HepG2 (cell line): ENCODE measurements around the gene TAF6. TPM values are rescaled to one million over a fixed set of nuclear protein-coding genes. Genes with fewer than 3 reads are reported as not detected.

Source experiments
- ARID2 ChIP-seq: sonication (generic); formaldehyde crosslinking; IDR thresholded peaks from 2 replicates; pipeline ENCODE4 v1.8.1; 2022; ENCODE audit warnings: mild to moderate bottlenecking, missing genetic modification reagents, borderline replicate concordance
- CBFB ChIP-seq: sonication (generic); formaldehyde crosslinking; IDR thresholded peaks from 2 replicates; pipeline ENCODE4 v1.4.0; 2020; ENCODE audit warnings: missing genetic modification reagents
- IKZF4 ChIP-seq: sonication (generic); formaldehyde crosslinking; IDR thresholded peaks from 2 replicates; pipeline ENCODE4 v1.5.1; 2020; ENCODE audit warnings: borderline replicate concordance, mild to moderate bottlenecking, low read depth, missing genetic modification reagents; ENCODE audit errors: not compliant biosample characterization
- SMYD3 ChIP-seq: sonication (generic); formaldehyde crosslinking; IDR thresholded peaks from 2 replicates; pipeline ENCODE4 v1.8.1; 2023; ENCODE audit warnings: mild to moderate bottlenecking, missing genetic modification reagents
- SRSF9 ChIP-seq: fragments of 200-400 bp; formaldehyde crosslinking; IDR thresholded peaks from 2 replicates; pipeline ENCODE4 v1.6.1; 2018; ENCODE audit warnings: borderline replicate concordance, mild to moderate bottlenecking, low read depth, low read length; ENCODE audit not compliant: insufficient read depth, poor library complexity, severe bottlenecking
- STAG1 ChIP-seq: sonication (generic); formaldehyde crosslinking; IDR thresholded peaks from 2 replicates; pipeline ENCODE4 v1.4.0; 2020; ENCODE audit warnings: missing genetic modification reagents
- TAF15 ChIP-seq: fragments of 200-400 bp; formaldehyde crosslinking; IDR thresholded peaks from one replicate; pipeline ENCODE4 v1.6.1; 2018; ENCODE audit warnings: mild to moderate bottlenecking, low read depth, low read length; ENCODE audit not compliant: poor library complexity, severe bottlenecking
- TBX3 ChIP-seq: fragments of 450-650 bp; IDR thresholded peaks from 2 replicates; pipeline ENCODE4 v1.6.1; 2017; ENCODE audit warnings: antibody characterized with exemption, mild to moderate bottlenecking, inconsistent platforms, borderline replicate concordance
- XBP1 ChIP-seq: sonication (generic); formaldehyde crosslinking; IDR thresholded peaks from 2 replicates; pipeline ENCODE4 v1.5.0; 2020; ENCODE audit warnings: missing genetic modification reagents
- ZNF143 ChIP-seq: sonication (generic); formaldehyde crosslinking; IDR thresholded peaks from 2 replicates; pipeline ENCODE4 v1.4.0; 2020; ENCODE audit warnings: missing genetic modification reagents
- polyA plus RNA-seq, 8 experiments: library from polyadenylated mRNA; depleted of rRNA in 3 of 8; stranded (reverse) in 7 of 8; unstranded in 1 of 8; fragments of >200 nt; fragmentation: Illumina TruSeq in 4 of 8; extraction: Trizol in 4 of 8; gene quantifications; 2 replicates each; pipeline versions ENCODE4 v1.2.1 to v1.2.3, GENCODE V29; 2011 to 2016; ENCODE audit warnings: low read depth in 4 of 8, missing spikeins in 1 of 8, mixed read lengths in 1 of 8; ENCODE audit not compliant: insufficient read depth in 1 of 8
- total RNA-seq, 5 experiments: library from RNA; depleted of rRNA; stranded (reverse); fragments of >200 nt; fragmentation: Illumina TruSeq; extraction: Trizol; gene quantifications; 2 replicates each; pipeline ENCODE4 v1.2.3, GENCODE V29; 2016; ENCODE audit warnings: low read depth in 1 of 5
- TF ChIP-seq, protein P1 (sequence below): sonication (generic); formaldehyde crosslinking; IDR thresholded peaks from 2 replicates; pipeline ENCODE4 v1.5.1; 2020; ENCODE audit warnings: missing genetic modification reagents, mild to moderate bottlenecking, borderline replicate concordance
- TF ChIP-seq, protein P2 (sequence below): sonication (generic); formaldehyde crosslinking; conservative IDR thresholded peaks from 2 replicates; pipeline ENCODE4 v1.4.0; 2020; ENCODE audit warnings: mild to moderate bottlenecking, missing genetic modification reagents, moderate library complexity
- TF ChIP-seq, protein P3 (sequence below): IDR thresholded peaks from 2 replicates; pipeline ENCODE4 v1.6.1; 2012; ENCODE audit warnings: inconsistent platforms
- TF ChIP-seq, protein P4 (sequence below): fragments of 450-650 bp; IDR thresholded peaks from 2 replicates; pipeline ENCODE4 v1.6.1; 2017
- TF ChIP-seq, protein P5 (sequence below): IDR thresholded peaks from 2 replicates; pipeline ENCODE4 v1.6.1; 2016; ENCODE audit warnings: control low read depth
- TF ChIP-seq, protein P6 (sequence below): sonication (generic); formaldehyde crosslinking; IDR thresholded peaks from 2 replicates; pipeline ENCODE4 v1.8.0; 2022; ENCODE audit warnings: missing genetic modification reagents, mild to moderate bottlenecking, inconsistent platforms, borderline replicate concordance

TAF6 gene
- total and polyA plus RNA-seq, 2 of the 13 experiments (the other 11 are each of a cell fraction or from before 2014, with no cell fraction given), result 12.9 to 18.8 TPM

DNA sequence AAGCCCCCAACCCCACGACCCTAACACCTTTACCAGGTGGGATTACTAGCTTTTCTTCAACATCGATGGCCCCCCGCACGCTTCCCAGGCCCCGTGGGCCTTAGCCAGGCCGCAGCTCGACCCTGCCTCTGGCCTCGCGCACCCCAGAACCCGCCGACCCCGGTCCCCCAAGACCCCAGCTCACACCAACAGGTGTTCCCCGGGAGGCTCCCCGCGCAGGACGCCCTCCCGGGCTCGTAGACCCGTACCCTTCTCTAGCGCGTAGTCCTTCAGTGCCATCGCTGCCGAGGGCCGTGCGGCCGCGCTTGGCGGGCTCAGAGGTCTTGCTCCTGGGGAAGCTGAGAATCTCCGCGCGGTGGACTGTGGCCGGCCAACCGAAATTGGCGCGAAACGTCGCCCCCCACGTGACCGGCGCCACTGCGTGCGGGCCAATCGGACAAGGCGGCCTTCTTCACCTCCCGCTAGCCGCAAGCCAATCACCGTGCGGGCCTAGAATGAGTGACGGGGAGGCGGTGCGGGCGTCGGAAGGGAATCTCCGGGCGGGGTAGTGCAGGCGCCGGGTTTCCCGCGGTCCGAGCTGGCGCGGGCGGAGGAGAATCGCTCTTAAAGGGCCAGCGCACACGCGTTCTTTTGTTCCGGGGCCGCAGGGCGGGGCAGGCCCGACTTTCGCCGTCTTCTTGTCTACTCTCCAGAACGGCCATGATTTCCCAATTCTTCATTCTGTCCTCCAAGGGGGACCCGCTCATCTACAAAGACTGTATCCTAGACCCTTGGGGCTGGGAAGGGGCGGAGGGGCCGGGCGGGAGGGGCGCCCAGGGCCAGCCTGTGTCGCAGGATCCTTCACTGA lies 17.9 kb downstream of the TAF6 start, which contains the start of the genes AP4M1 and MCM7 (continued):
- TF ChIP-seq, protein P1, sequence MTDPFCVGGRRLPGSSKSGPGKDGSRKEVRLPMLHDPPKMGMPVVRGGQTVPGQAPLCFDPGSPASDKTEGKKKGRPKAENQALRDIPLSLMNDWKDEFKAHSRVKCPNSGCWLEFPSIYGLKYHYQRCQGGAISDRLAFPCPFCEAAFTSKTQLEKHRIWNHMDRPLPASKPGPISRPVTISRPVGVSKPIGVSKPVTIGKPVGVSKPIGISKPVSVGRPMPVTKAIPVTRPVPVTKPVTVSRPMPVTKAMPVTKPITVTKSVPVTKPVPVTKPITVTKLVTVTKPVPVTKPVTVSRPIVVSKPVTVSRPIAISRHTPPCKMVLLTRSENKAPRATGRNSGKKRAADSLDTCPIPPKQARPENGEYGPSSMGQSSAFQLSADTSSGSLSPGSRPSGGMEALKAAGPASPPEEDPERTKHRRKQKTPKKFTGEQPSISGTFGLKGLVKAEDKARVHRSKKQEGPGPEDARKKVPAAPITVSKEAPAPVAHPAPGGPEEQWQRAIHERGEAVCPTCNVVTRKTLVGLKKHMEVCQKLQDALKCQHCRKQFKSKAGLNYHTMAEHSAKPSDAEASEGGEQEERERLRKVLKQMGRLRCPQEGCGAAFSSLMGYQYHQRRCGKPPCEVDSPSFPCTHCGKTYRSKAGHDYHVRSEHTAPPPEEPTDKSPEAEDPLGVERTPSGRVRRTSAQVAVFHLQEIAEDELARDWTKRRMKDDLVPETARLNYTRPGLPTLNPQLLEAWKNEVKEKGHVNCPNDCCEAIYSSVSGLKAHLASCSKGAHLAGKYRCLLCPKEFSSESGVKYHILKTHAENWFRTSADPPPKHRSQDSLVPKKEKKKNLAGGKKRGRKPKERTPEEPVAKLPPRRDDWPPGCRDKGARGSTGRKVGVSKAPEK, result peak; percentile 34; the same call in 1 of the 2 replicates
- TF ChIP-seq TAF15 (no peak), TBX3 (peak; percentile 80), ZNF143 (CRISPR knock-in tag) (peak; percentile 37; the same call in 1 of the 2 replicates), STAG1 (CRISPR knock-in tag) (no peak), IKZF4 (CRISPR knock-in tag) (no peak), XBP1 (CRISPR knock-in tag) (no peak), SMYD3 (CRISPR knock-in tag) (0 out of 2 replicates have a peak, but pooled peaks have one; percentile 48), ARID2 (peak; percentile 84; the same call in 1 of the 2 replicates), SRSF9 (no peak), CBFB (peak; percentile 22)
- TF ChIP-seq, protein P2, sequence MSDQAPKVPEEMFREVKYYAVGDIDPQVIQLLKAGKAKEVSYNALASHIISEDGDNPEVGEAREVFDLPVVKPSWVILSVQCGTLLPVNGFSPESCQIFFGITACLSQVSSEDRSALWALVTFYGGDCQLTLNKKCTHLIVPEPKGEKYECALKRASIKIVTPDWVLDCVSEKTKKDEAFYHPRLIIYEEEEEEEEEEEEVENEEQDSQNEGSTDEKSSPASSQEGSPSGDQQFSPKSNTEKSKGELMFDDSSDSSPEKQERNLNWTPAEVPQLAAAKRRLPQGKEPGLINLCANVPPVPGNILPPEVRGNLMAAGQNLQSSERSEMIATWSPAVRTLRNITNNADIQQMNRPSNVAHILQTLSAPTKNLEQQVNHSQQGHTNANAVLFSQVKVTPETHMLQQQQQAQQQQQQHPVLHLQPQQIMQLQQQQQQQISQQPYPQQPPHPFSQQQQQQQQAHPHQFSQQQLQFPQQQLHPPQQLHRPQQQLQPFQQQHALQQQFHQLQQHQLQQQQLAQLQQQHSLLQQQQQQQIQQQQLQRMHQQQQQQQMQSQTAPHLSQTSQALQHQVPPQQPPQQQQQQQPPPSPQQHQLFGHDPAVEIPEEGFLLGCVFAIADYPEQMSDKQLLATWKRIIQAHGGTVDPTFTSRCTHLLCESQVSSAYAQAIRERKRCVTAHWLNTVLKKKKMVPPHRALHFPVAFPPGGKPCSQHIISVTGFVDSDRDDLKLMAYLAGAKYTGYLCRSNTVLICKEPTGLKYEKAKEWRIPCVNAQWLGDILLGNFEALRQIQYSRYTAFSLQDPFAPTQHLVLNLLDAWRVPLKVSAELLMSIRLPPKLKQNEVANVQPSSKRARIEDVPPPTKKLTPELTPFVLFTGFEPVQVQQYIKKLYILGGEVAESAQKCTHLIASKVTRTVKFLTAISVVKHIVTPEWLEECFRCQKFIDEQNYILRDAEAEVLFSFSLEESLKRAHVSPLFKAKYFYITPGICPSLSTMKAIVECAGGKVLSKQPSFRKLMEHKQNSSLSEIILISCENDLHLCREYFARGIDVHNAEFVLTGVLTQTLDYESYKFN (CRISPR knock-in tag), result no peak
- TF ChIP-seq, protein P3, sequence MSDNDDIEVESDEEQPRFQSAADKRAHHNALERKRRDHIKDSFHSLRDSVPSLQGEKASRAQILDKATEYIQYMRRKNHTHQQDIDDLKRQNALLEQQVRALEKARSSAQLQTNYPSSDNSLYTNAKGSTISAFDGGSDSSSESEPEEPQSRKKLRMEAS, result peak; percentile 85
- TF ChIP-seq, protein P4, sequence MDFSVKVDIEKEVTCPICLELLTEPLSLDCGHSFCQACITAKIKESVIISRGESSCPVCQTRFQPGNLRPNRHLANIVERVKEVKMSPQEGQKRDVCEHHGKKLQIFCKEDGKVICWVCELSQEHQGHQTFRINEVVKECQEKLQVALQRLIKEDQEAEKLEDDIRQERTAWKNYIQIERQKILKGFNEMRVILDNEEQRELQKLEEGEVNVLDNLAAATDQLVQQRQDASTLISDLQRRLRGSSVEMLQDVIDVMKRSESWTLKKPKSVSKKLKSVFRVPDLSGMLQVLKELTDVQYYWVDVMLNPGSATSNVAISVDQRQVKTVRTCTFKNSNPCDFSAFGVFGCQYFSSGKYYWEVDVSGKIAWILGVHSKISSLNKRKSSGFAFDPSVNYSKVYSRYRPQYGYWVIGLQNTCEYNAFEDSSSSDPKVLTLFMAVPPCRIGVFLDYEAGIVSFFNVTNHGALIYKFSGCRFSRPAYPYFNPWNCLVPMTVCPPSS, result no peak
- TF ChIP-seq, protein P5, sequence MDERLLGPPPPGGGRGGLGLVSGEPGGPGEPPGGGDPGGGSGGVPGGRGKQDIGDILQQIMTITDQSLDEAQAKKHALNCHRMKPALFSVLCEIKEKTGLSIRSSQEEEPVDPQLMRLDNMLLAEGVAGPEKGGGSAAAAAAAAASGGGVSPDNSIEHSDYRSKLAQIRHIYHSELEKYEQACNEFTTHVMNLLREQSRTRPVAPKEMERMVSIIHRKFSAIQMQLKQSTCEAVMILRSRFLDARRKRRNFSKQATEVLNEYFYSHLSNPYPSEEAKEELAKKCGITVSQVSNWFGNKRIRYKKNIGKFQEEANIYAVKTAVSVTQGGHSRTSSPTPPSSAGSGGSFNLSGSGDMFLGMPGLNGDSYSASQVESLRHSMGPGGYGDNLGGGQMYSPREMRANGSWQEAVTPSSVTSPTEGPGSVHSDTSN, result peak; percentile 96
- TF ChIP-seq, protein P6, sequence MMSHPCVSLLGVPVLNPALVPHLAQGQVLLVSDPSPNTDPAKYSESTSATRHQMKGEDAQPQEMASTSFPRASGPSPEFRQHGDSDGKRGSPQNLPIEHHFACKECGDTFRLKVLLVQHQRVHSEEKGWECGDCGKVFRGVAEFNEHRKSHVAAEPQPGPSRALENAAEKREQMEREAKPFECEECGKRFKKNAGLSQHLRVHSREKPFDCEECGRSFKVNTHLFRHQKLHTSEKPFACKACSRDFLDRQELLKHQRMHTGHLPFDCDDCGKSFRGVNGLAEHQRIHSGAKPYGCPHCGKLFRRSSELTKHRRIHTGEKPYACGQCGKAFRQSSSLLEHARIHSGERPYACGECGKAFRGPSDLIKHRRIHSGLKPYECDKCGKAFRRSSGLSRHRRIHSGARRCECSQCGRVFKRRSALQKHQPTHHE, result no peak
